NCI-H774 (cell line): ENCODE results near the gene NUB1.

Experiments
- DNase-seq: peaks from one replicate; lab custom pipeline; 2025; lab: John Stamatoyannopoulos, UW

NUB1 gene

GRCh38 chr7:151378496-151379192 is 37.0 kb downstream of the NUB1 start:
- DNase-seq = no peak

DNA sequence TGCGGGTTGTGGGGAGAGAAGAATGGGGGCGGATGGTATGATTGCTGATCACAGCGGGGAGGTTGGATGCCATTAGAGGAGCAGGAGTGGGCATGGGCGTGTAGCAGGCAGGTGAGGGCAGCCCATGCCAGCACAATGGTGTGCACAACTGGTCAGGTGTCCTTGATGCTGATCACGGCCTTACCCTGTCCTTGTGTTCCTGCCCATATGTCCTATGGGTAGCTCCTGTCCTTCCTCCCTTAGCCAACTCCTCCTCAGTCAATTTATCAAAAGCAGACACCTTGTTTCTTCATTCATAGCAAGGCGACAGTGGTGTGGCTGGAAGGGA is 37.5 kb downstream of the NUB1 start:
- DNase-seq = no peak

DNA sequence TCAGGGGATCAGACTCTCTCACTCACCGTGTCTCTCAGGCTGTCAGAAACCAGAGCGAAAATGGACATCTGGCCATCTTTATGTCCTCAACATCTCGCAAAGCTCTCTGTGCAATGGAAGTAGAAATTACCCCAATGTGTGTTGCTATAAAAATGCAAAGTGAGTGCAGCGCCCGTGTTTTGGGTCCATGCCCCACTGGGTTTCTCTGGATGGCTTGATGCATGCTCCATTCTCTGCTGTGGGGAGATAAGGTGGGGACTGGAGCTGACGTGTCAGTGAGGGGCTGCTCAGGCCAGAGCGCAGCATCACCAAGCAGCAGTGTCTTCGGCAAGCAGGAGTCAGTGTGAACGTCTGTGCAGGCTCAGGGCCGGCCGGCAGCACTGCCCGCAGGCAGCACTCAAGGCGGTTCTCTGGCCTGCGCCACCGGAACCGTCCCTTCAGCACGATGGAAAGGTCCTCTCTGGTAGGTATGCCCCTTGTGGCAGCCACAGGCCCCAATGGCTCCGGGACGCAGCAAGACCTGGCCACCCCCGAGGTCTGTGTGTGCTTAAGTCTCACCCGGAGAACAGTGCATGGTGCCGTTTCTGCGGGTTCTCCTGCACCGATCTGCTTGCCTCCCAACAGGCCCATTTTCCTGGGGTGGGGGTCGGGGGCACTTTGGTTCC is 38.1 kb downstream of the NUB1 start:
- no peak for DNase-seq

- DNase-seq = no peak
Observed at GRCh38 chr7:151380199-151381097, 38.8 kb downstream of the NUB1 start.

- no peak for DNase-seq
Observed at GRCh38 chr7:151381098-151381347, 39.4 kb downstream of the NUB1 start.

DNA sequence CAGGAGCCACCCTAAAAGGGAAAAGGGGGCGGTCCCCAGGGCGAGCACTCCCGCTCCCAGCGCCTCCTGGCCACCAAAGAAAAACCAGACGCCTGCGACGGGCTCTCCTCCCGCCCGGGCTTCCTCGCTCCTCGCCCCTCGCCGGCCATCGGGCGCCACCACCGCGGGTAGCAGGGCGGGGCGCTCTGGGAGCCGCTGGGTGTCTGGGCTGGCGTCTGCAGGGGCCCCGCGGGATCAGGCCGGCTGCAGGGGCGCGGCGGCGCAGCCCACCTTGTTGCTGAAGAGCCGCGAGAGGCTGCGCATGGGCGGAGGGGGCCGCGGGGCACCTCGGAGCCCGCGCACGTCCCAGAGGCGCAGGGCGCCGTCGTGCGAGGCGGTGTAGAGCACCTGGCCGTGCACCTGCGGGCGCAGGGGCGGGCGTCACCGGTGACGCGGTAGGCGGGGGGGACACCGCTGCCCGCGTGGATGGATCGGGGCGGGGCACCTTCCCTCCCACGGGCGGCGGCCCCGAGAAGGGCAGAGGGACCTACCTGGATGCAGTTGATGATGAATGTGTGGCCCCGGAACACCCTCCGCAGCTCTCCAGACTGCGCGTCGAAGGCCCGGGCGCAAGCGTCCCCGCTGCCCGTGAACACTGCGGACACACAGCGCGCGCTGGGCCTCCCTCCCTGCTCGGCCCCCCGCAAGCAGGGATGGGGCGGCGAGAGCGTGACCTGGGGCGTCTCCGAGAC is 39.9 kb downstream of the NUB1 start:
- DNase-seq = peak; percentile 28

DNA sequence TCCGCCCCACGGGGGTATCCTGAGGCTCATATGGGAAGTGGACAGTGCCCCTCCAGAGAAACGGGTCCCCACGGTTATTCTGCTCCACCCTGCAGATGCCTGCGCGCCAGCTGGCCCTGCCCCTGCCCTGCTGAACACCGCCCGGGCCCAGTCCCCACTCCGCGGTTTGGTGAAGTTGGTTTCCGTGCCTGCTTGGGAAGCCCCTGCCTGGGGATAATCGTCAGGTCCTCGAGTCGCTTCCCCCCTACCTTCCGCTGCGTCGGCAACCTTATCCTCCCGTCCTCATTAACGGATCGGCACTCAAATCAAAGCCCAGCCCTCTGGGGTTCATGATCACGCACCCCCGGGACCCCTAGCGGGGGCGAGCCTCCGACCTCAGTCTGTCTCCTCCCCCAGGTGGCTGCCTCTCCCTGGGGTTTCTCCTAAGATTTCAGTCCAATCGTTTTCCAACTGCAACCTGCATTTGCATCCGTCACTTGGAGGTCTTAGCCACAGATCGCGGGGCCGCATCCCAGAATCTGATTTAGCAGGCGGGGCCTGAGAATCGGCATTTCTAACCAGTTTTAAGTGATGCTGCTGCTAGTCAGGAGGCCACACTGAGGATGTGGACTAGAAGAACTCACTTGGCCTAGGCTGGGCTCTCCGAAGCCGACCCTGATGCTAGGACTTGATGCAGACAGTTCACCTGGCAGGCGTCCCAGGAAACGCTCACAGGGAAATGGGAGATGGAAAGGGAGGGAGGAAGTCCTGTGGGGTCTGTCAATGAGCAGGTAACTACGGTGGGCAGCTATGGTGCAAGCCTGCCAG is 40.7 kb downstream of the NUB1 start:
- no peak for DNase-seq

- DNase-seq = no peak
Observed at GRCh38 chr7:151383638-151384351, 42.2 kb downstream of the NUB1 start.

DNA sequence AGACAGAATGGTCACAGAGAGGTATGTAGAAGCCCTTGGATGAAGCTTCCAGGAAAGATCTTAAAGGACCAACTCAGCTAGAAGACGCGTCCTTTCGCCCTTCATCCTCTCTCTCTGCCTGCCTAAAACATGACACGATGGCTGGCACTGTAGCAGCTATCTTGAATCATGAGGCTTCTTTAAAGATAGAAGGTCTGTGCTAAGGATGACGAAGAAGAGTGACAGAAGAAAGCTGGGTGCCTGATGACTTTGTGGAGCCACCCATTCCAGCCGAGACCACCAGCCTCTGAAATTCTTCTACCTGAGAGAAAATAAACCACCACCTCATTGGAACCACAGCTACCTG is 42.7 kb downstream of the NUB1 start:
- no peak for DNase-seq

- no peak for DNase-seq
Observed at GRCh38 chr7:151384776-151385625, 43.4 kb downstream of the NUB1 start.

DNA sequence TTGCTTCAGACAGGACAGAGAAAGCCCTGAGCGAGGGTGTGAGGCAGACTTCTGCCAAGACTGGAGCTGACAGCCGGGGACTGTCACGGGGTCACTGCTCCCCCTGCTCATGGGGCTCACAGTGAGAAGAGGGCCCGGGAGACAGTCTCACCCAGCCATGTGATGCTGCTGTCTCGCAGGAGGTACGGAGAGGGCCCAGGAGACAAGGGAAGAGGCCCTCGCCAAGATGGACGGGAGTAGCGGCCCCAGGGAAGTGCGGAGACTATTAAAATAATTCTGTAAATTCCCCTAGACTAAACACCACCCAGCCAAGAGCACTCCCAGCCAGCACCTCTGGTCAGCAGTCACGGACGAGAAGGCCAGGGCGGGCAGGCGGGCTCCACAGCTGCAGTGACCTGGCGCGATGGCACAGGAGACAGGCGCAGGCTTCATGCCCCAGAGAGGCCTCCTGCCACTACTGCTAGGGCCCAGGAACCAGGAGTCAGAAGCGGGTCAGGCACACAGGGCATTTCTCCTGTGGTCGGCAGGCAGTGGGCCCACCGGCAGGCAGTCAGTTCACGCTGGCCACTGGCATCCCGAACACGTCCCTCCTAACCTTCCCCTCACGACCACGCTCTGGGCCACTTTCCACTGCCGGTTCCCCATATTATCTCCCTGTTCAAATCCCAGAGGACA is 44.2 kb downstream of the NUB1 start:
- no peak for DNase-seq

DNA sequence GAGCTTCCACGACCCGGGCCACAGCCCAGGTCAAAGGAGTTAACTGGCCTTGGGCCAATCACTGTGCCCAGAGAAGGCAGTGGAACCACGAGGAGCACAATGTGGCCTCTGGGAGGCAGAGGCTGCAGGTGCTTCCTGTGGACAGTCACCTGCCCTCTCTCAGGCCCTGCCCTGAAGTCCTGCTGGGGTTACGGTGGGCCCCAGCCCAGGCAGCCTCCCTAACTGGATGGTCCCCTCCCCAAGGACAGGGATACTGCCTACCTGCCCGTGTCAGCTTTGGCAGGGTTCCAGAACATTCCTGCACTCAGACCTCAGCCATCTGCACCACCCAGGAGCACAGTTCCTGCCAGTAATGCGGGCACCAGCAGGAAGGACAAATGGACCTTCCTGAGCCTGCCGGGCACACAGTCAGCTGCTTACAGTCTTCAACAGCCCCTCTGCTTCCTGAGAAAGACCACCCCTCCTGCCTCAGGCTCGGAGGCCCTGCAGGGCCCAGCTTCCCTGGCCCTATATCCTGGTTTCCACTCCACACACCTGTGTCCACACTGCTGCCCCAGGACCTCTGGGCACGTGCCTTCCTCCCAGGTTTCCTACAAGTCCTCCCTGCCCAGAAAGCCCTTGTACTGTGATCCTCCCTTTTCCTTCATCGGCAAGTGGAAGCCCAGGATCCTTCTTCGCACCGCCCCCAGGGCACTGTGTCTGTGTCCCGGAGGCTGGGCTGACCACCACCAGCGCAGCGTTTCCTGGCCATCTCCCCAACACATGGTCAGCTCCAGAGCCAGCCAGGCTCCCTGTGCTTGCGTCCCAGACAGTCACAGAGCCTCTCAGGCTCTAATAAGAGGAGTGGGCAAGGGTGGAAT is 44.9 kb downstream of the NUB1 start:
- no peak for DNase-seq

DNA sequence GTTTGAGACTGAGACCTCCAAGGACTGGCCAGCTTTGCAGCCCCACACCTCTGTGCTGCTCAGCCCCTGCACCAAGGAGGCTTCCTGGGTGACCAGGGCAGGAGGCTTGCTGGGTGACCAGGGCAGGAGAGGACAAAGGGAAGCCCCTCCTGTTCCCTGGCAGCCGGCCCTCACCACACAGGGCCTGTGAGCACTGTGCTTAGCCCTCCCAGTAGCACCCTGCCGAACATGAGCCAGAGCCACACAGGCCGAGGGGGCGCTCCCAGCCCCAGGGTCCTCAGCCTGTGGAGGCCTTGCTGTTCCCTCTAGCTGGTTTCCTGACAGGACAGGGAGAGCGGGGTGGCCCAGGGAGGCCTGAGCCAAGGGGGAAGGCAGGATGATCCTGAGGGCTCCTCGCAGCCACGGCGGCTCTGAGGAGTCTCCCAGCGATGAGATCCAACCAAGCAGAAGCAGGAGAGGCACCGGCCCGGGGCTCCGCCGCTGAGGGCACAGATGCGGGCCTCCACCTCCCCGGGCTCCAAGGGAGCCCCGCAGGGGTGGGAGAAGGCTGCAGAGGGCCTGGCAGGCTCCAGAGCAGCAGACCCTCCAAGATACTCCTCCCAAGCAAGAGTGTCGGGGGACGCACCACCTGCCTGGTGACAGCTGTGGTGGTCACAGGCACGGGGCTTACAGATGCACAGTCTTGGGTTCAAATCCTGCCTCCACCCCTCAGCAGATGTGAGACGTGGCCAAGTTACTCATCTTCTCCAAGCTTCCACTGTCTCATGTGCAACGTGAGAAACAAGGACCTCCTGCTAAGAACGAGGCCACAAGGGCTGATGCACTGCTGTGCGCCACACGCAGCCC is 45.8 kb downstream of the NUB1 start:
- no peak for DNase-seq

GRCh38 chr7:151388007-151388297 is 46.3 kb downstream of the NUB1 start:
- no peak for DNase-seq

DNA sequence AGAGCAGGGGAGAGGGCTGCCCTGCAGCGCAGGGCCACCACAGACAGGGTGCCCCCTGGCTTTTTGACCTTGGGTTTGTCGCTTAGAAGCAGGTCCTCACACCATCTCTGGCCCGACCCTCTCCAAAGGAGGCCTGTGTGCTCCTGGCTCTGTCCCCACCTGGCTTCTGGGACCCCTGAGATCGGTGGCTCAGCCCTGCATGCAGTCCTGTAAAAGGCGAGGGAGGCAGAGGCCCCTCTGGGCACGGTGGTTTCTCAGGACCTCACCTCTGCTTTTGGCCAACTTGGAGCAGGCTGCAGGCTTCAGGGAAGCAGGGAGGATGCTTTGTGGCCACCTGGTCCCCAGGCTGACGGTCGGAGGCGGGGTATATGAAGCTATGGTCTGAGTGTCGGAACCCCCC is 46.8 kb downstream of the NUB1 start:
- DNase-seq = no peak

DNA sequence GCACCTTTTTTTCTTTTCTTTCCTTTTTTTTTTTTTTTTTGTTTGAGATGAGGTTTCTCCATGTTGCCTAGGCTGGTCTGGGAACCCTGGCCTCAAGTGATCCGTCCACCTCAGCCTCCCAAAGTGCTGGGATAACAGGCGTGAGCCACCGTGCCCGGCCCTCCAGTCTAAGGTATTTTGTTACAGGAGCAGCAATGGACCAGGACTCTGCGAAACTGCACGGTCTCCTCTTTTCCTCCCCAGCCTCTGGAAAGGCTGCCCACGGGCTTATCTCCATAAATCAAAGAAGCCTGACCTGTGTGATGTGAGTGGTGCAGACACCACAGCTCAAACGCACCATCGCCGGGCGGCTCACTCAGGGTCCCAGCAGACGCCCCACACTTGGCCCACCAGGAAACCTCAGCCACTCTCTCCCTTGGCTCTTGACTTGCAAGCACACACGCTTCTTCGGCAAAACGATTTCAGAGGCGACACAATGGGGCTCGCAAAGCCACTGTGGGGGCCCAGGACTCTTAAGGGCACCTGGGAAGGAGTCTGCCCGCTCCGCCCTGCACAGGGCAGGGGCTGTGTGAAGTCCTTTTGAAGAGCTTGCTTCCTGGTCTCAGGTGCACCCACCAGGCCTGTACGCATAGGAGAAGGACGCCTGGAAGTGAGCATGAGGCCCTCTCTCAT is 47.6 kb downstream of the NUB1 start:
- no peak for DNase-seq

GRCh38 chr7:151389768-151390597 is 48.4 kb downstream of the NUB1 start:
- DNase-seq = no peak
